SJCRH30 (cell line): ENCODE results near the gene OR5H2. TPM values are rescaled to one million over a fixed set of nuclear protein-coding genes. Genes with fewer than 3 reads are reported as not detected.
"Not testable (repeated sequence)": the region's sequence is repeated elsewhere in the genome, so short reads cannot be mapped to it uniquely, and the experiment has no call there.

Source experiments
- DNase-seq, 2 experiments: peaks; one replicate each; pipeline ENCODE4 v3.0.0-alpha.2; 2015 to 2020
- H3K27ac ChIP-seq: fragments of 250-450 bp; sonication (Bioruptor Pico); 2 replicates; pipeline ENCODE4 v1.5.1; 2020; ENCODE audit warnings: mild to moderate bottlenecking, moderate library complexity
- H3K27me3 ChIP-seq: fragments of 250-450 bp; sonication (Bioruptor Pico); 2 replicates; pipeline ENCODE4 v1.5.1; 2020; ENCODE audit warnings: mild to moderate bottlenecking, moderate library complexity
- H3K36me3 ChIP-seq: fragments of 250-450 bp; sonication (Bioruptor Pico); 2 replicates; pipeline ENCODE4 v1.5.1; 2020; ENCODE audit warnings: mild to moderate bottlenecking, moderate library complexity
- H3K4me1 ChIP-seq: fragments of 250-450 bp; sonication (Bioruptor Pico); 2 replicates; pipeline ENCODE4 v1.5.1; 2020; ENCODE audit warnings: mild to moderate bottlenecking, moderate library complexity
- H3K4me3 ChIP-seq: fragments of 250-450 bp; sonication (Bioruptor Pico); 2 replicates; pipeline ENCODE4 v1.5.1; 2020; ENCODE audit warnings: mild to moderate bottlenecking, moderate library complexity
- H3K9me3 ChIP-seq: fragments of 250-450 bp; sonication (Bioruptor Pico); replicated peaks from 2 replicates; pipeline ENCODE4 v1.5.1; 2020; ENCODE audit warnings: mild to moderate bottlenecking, moderate library complexity
- total RNA-seq: library from RNA; depleted of rRNA; stranded (reverse); fragments of >200 nt; shearing (Covaris generic); gene quantifications from 2 replicates; pipeline ENCODE4 v1.2.3, GENCODE V29; 2014; rRNA removed

The OR5H2 gene
- not detected in 2 replicates for total RNA-seq

DNA sequence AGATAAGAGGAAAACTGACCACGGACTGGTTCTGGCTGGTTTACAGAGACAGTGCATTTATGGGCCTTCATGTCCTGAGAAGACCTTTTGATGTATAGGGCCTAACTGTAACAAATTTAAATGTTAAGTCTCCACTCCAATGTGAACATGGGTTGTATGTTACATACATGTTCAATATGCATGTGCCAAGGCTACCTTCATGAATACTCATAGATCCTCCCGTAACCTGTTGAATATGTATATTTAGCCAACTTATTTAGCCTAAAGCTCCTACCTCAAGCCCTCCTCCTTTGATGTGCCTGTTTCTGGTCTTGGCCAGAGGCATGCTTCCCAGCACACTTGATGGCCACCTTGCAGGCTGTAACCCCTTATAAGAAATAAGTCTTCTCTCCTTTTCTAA, at the start of gene OR5H2:
TSS of gene OR5H2 (plus strand) at position 301 of the 400 bp plus-strand sequence. CDS start 398 bp downstream, outside the sequence.
- no peaks in the 10 kb centered on the region for H3K36me3 ChIP-seq
- no peaks in the 10 kb centered on the region for H3K9me3 ChIP-seq
- DNase-seq, result no peak
- no peaks in the 10 kb centered on the region for H3K4me1 ChIP-seq
- H3K4me3 ChIP-seq, result no peak within 1 kb of the TSS
- H3K27me3 ChIP-seq, result no peaks in the 10 kb centered on the region; the same call in 1 of the 2 replicates
- H3K27ac ChIP-seq, result no peak within 1 kb of the TSS

GRCh38 chr3:98233468-98233867, 48.8 kb upstream of the OR5H2 start:
- Histone ChIP-seq H3K36me3 (no peaks in the 10 kb centered on the region), H3K9me3 (no peaks in the 10 kb centered on the region), H3K4me3 (no peak overlapping the region), H3K27ac (no peak overlapping the region), H3K27me3 (no peaks in the 10 kb centered on the region), H3K4me1 (no peaks in the 10 kb centered on the region)
- no peak for DNase-seq

- no peaks in the 10 kb centered on the region for H3K27me3 ChIP-seq
- no peaks in the 10 kb centered on the region for H3K9me3 ChIP-seq
- no peaks in the 10 kb centered on the region for H3K4me1 ChIP-seq
- no peak for DNase-seq
- no peak overlapping the region for H3K27ac ChIP-seq
- H3K36me3 ChIP-seq, result no peaks in the 10 kb centered on the region
- no peak overlapping the region for H3K4me3 ChIP-seq
Observed at GRCh38 chr3:98240131-98240530, 42.2 kb upstream of the OR5H2 start.

- Histone ChIP-seq H3K27me3 (no peaks in the 10 kb centered on the region), H3K4me1 (no peaks in the 10 kb centered on the region), H3K27ac (no peak overlapping the region), H3K9me3 (no peaks in the 10 kb centered on the region), H3K36me3 (no peaks in the 10 kb centered on the region), H3K4me3 (no peak overlapping the region)
- DNase-seq, result no peak
Observed at GRCh38 chr3:98242155-98242554, 40.1 kb upstream of the OR5H2 start.

DNA sequence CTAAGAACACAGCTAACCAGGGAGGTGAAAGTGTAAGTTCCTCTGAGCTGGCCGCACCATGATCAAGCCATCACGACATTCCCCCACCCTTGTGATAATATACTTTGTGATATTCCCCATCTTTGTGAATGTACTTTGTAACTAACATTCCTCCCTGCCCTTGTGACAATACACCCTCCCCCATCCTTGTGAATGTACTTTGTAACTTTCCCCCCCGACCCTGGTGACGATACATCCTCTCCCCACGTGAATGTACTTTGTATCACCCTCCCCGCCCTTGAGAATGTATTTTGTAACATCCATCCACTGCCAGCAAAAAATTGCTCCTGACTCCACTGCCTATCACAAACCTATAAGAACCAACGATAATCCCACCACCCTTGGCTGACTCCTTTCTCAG, 38.5 kb upstream of the OR5H2 start:
- H3K27me3 ChIP-seq, result no peaks in the 10 kb centered on the region
- no peak overlapping the region for H3K4me3 ChIP-seq
- no peaks in the 10 kb centered on the region for H3K4me1 ChIP-seq
- DNase-seq, result no peak
- no peaks in the 10 kb centered on the region for H3K9me3 ChIP-seq
- H3K36me3 ChIP-seq, result no peaks in the 10 kb centered on the region
- H3K27ac ChIP-seq, result no peak overlapping the region

DNA sequence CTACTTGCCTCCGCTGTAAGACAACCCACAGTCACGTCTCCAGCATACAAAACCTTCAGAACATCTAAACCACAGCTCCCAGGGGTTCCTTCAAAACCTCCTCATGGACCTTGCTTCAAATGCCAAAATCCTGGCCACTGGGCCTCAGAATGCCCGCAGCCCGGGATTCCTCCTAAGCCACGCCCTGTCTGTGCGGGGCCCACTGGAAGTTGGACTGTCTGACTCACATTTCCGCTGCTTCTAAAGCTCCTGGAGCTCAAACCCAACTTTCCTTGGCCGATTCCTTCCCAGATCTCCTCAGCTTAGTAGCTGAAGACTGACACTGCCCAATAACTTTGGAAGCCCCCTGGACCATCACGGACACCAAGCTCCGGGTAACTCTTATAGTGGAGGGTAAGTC, 36.2 kb upstream of the OR5H2 start:
- H3K27me3 ChIP-seq, result no peaks in the 10 kb centered on the region
- H3K36me3 ChIP-seq, result no peaks in the 10 kb centered on the region
- no peak for DNase-seq
- H3K4me3 ChIP-seq, result no peak overlapping the region
- no peaks in the 10 kb centered on the region for H3K9me3 ChIP-seq
- H3K4me1 ChIP-seq, result no peaks in the 10 kb centered on the region
- H3K27ac ChIP-seq, result no peak overlapping the region

- H3K36me3 ChIP-seq, H3K27ac ChIP-seq, H3K9me3 ChIP-seq, H3K27me3 ChIP-seq, DNase-seq, H3K4me3 ChIP-seq, H3K4me1 ChIP-seq: not testable (repeated sequence)
Observed at GRCh38 chr3:98256026-98256425, 26.3 kb upstream of the OR5H2 start.

- peak; percentile 24 to 37 for DNase-seq
- H3K4me1 ChIP-seq, result no peaks in the 10 kb centered on the region
- H3K9me3 ChIP-seq, result no peaks in the 10 kb centered on the region
- H3K27ac ChIP-seq, result no peak overlapping the region
- H3K36me3 ChIP-seq, result no peaks in the 10 kb centered on the region
- no peak overlapping the region for H3K4me3 ChIP-seq
- H3K27me3 ChIP-seq, result peaks cover 3% of the 10 kb centered on the region; the same call in 1 of the 2 replicates
Observed at GRCh38 chr3:98259707-98260106, 22.6 kb upstream of the OR5H2 start.

DNA sequence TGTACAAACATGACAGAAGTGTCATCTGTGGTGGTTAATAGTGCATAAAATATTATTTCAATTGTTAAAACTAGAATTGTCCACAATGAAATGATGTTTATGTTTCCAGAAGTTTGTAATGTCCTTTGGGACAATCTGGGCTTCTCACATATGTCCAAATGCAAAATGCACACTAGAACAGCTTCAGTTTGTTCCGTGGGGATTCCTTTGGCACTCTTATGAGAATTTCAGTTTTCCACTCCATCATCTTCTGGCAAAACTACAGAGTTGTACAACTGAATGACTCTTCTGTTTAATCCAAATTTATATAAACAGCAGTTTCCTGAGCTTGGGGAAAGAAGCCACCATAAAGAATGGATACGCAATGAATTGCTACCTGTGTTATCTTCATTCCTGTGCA, 20.3 kb upstream of the OR5H2 start:
- Histone ChIP-seq H3K27me3 (peaks cover 3% of the 10 kb centered on the region; the same call in 1 of the 2 replicates), H3K9me3 (no peaks in the 10 kb centered on the region), H3K27ac (no peak overlapping the region), H3K4me1 (no peaks in the 10 kb centered on the region), H3K4me3 (no peak overlapping the region), H3K36me3 (no peaks in the 10 kb centered on the region)
- no peak for DNase-seq

- Histone ChIP-seq H3K27me3 (peaks cover 3% of the 10 kb centered on the region; the same call in 1 of the 2 replicates), H3K36me3 (no peaks in the 10 kb centered on the region), H3K27ac (no peak within 1 kb of the TSS), H3K4me3 (no peak within 1 kb of the TSS), H3K4me1 (no peaks in the 10 kb centered on the region), H3K9me3 (no peaks in the 10 kb centered on the region)
- no peak for DNase-seq
Observed at GRCh38 chr3:98263944-98264343, 18.4 kb upstream of the OR5H2 start, which contains the start of gene OR5H6. Gene OR5H6, plus strand, starts transcription at chr3:98264244. Its CDS starts 89 bp downstream, at chr3:98264333.

- no peaks in the 10 kb centered on the region for H3K4me1 ChIP-seq
- H3K4me3 ChIP-seq, result no peak overlapping the region
- no peak for DNase-seq
- no peaks in the 10 kb centered on the region for H3K27me3 ChIP-seq
- H3K9me3 ChIP-seq, result no peaks in the 10 kb centered on the region
- H3K27ac ChIP-seq, result no peak overlapping the region
- no peaks in the 10 kb centered on the region for H3K36me3 ChIP-seq
Observed at GRCh38 chr3:98269846-98270245, 12.5 kb upstream of the OR5H2 start.

GRCh38 chr3:98272126-98272525, 10.2 kb upstream of the OR5H2 start:
- H3K4me3 ChIP-seq, result no peak overlapping the region
- no peaks in the 10 kb centered on the region for H3K36me3 ChIP-seq
- DNase-seq, result no peak
- H3K4me1 ChIP-seq, result no peaks in the 10 kb centered on the region
- no peaks in the 10 kb centered on the region for H3K27me3 ChIP-seq
- no peak overlapping the region for H3K27ac ChIP-seq
- no peaks in the 10 kb centered on the region for H3K9me3 ChIP-seq

GRCh38 chr3:98274914-98275313, 7.4 kb upstream of the OR5H2 start:
- no peaks in the 10 kb centered on the region for H3K36me3 ChIP-seq
- H3K4me1 ChIP-seq, result no peaks in the 10 kb centered on the region
- H3K4me3 ChIP-seq, result no peak overlapping the region
- H3K9me3 ChIP-seq, result no peaks in the 10 kb centered on the region
- DNase-seq, result no peak
- H3K27me3 ChIP-seq, result no peaks in the 10 kb centered on the region
- H3K27ac ChIP-seq, result no peak overlapping the region

GRCh38 chr3:98290916-98291315, 8.6 kb downstream of the OR5H2 start:
- DNase-seq, result no peak
- no peaks in the 10 kb centered on the region for H3K4me1 ChIP-seq
- H3K36me3 ChIP-seq, result no peaks in the 10 kb centered on the region
- H3K4me3 ChIP-seq, result no peak overlapping the region
- no peaks in the 10 kb centered on the region for H3K27me3 ChIP-seq
- H3K9me3 ChIP-seq, result no peaks in the 10 kb centered on the region
- no peak overlapping the region for H3K27ac ChIP-seq

DNA sequence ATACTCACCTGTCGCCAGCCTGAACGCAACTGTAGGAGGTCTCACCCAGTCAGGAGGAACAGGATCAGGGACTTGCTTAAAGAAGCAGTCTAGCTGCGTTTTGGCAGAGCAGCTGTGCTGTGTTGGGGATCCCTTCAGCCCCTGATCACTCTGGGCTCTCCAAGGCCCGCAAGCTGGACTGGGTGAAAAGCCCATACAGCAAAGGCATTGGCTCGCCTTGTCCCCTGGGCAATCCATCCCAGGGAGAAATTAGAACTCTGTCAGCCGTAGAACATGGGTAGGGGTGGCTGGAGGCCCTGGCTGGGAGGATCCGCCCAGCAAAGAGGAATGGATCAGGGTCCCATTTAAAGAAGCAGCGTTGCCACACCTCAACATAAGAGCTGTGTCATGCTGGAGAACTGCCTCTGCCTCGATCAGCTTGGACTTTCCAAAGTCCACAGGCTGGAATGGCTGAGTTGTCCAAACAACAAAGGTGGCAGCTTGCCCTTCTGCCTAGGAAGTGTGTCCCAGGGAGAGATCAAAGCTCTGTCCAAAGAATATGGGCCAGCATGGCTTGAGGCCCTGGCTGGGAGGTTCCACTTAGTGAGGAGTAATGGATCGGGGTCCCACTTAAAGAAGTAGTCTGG, 9.1 kb downstream of the OR5H2 start:
- Histone ChIP-seq H3K27ac (no peak overlapping the region), H3K9me3 (no peaks in the 10 kb centered on the region), H3K36me3 (no peaks in the 10 kb centered on the region), H3K4me3 (no peak overlapping the region), H3K27me3 (no peaks in the 10 kb centered on the region), H3K4me1 (no peaks in the 10 kb centered on the region)
- DNase-seq, result no peak

DNA sequence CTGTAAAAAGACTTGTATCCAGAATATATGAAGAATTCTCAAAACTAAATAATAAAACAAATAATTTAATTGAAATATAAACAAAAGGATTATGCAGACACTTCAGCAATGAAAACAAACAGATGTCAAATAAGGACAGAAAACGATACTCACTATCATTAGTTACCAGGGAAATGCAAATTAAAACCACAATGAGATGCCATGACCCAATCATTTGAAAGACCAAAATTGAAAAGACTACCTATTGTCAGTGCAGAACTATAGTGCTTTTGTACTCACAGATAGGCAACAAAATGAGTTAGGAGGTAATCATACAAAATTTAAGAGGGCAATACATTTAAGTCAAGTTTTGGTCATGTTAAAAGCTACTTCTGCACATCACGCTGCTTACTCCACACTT, 39.8 kb downstream of the OR5H2 start:
- no peaks in the 10 kb centered on the region for H3K27me3 ChIP-seq
- no peaks in the 10 kb centered on the region for H3K9me3 ChIP-seq
- H3K4me1 ChIP-seq, result no peaks in the 10 kb centered on the region
- no peak overlapping the region for H3K27ac ChIP-seq
- H3K36me3 ChIP-seq, result no peaks in the 10 kb centered on the region
- DNase-seq, result no peak
- no peak overlapping the region for H3K4me3 ChIP-seq
